Activated CD8-positive, alpha-beta memory T cell treated with anti-CD3 and anti-CD28 coated beads, Interleukin-2, amount 50 U/mL, for 24 hours (primary cell): ENCODE results near the gene THOC6.

Experiments
- DNase-seq: peaks from one replicate; pipeline ENCODE4 v3.0.0-alpha.2; 2020; ENCODE audit errors: extremely low read depth

THOC6 gene

DNA sequence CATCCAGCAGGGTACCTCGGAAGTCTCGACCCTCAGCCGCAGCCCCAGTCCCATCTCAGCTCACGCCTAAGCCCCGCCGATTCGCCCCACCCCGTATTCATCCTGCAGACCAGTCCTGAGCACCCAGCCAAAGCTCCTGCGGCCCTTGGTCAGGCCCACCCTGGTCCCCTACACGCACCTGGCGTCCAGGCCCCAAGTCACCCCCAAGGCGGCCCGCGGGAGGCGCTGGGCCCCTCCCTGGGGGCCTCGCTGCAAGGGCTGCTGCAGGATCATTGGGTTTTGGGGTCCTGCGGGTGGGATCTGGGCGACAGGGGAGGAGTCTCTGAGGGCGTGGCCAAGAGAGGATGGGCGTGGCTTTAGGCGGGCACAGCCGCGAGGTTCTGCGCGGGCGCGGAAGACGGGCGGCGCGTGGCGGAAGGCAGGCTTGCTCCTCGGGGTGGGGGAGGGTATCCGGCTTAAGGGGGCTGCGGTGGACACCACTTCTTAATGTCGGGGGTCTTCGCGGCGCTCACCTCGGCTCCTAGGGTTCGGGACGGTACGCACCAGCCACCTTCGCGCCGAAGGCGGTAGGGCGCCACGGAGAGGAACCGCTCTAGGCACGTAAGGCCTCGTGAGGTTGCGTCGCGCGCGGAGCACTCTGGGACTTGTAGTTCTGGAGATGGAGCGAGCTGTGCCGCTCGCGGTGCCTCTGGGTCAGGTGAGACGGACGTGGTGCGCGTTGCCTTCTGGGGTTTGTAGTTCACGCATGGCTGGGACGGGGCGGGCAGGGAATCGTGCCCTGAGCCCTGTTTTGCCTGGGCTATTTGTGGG, at the start of gene THOC6, which contains the start of gene HCFC1R1:
THOC6 (plus strand) TSS at position 367 of the 810 bp plus-strand sequence; CDS start at position 659, 292 bp downstream.
HCFC1R1 (minus strand) TSS at position 274 of the 810 bp plus-strand sequence; CDS start at position 273, 1 bp downstream.
- DNase-seq, result peak; percentile 90

GRCh38 chr16:2974319-2975056, 49.3 kb upstream of the THOC6 start:
- DNase-seq, result no peak

DNA sequence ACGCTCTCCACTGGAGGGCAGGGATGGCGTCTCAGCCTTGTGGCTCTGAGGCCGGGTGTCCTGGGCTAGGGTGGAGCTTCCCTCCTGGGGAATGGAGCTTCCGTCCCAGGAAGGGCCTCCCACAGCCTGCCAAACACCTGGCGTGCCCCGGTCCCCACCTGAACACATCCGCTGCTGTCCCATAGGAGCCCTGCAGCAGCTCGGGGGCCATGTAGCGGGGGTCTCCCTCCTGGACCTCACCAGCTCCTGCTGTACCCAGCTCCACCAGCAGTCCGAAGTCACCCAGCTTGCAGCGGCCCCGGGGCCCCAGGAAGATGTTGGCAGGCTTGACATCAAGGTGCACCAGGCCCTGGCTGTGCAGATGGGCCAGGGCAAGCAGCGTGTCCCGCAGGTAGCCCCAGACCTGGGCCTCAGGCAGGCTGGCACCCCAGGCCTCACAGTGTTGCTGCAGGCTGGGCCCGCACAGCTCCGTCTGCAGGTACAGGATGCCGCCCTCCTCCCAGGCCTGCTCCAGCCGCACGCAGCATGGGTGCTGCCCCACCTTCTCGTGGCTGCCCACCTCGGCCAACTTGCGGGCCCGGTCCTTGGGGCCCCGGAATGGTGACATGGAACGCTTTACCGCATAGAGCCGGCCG, 48.6 kb upstream of the THOC6 start:
- DNase-seq, result no peak

DNA sequence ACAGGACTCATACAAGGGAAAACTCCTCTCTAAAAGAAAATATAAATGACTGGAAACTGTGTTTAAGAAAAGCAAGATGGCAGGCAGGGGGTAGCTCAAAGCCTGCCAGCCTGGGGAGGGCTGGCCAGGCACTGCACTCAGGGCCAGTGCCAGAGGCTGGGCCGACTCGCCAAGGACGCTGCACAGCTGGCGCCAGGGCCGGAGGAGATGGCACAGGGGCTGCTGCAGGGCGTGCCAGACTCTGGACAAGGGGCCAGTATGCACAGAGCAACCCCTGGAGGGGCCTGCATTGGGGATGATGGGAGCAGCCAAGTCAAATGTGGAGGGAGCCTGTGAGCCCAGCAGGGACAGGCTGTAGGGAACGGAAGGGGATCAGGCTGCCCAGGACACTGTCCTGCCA, 47.6 kb upstream of the THOC6 start:
- no peak for DNase-seq

GRCh38 chr16:2976673-2977072, 47.2 kb upstream of the THOC6 start:
- DNase-seq, result no peak

DNA sequence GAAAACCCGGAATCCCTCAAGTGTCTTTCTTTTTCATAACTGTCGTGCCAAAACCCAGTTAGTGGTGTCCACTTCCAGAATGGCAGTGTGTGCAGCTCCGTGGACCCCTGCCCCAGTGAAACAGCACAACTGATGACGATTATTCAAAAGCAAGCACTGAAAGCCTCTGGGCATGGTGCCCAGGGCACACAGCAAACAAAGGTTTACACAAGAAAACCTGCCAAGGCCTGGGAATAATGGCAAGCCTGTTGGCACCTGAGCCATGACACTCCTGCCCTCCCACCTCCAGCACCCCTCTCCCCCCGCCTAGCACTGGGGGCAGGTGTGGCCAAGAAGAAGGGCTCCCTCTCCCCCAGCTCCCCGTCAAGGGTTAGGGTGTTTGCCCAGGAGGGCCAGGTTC, 46.4 kb upstream of the THOC6 start:
- DNase-seq, result no peak

- DNase-seq, result no peak
These were observed 44.1 kb upstream of the THOC6 start for GRCh38 chr16:2979669-2980226.

DNA sequence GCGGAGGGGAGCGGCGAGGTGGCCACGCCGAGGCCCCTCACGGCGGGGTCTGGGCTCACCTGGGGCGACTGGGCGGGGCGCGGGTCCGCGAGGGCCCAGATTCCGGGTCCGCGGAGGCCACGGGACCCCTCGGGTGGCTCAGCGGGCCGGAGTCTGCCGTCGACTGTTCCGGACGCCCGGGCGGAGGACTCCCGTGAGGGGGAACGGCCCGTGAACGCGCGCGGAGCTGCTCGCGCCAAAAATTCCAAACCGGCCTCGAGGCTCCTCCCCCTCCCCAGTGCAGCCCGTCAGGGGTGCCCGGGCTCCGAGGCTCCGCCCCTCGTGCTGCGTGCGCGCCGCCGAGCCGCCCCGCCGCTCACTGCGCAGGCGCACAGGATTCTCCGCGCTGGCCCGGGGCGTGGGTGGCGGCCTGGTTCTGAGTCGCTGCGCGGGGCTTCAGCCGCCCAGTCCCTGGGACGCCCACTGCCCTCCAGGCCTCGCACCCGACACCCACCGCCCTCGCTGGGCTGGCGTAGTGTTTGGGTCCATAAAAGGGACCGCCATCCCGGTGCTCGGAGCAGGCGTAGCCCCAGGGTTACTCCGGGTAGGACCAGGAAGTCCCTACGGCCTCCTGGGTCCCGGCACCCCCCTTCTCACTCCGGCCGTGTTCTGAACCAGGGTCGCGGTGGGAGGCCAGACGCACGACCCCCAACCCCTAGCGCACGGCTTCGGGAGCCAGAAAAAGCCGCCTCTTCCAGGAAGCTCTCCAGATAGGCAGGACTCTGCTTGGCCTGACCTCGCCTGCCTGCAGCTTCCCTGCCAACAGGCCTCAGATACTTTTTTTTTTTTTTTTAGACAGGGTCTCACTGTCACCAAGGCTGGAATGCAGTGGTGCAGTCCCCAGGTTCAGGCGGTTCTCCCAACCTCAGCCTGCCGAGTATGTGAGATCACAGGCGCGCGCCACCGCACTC, 43.3 kb upstream of the THOC6 start, which contains the start of gene PKMYT1:
PKMYT1 (minus strand) TSS at position 220 of the 950 bp plus-strand sequence. CDS start 789 bp downstream, outside the sequence.
- DNase-seq, result peak; percentile 75

DNA sequence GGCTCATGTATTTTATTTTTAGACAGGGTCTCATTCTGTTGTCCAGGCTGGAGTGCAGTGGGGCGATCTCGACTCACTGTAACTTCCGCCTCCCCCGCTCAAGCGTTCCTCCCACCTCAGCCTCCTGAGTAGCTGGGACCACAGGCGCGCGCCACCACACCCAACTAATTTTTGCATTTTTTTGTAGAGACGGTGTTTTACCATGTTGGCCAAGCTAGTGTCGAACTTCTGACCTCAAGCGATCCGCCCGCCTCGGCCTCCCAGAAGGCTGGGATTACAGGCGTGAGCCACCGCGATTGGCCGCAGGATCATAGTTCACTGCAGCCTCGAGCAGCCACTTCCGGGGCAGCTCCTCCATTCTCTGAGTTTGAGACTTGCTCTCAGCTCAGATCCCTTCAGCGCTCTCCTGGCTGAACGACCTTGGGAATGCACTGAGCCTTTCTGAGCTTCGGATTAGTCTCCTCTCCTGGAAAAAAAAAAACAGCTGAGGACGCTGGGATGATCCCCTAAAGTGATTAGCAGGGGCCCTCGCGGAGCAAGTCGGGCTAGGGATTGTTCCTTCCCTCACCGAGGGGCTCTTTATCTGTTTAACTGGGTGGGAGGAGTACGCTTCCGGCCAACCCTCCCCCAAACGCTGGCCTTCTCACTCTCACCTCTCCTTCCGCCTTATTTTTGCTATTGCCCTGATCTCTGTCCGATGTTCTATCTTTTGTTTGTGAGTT, 42.5 kb upstream of the THOC6 start:
- no peak for DNase-seq

GRCh38 chr16:2981899-2982250, 42.0 kb upstream of the THOC6 start:
- DNase-seq, result no peak

GRCh38 chr16:2982402-2982801, 41.4 kb upstream of the THOC6 start:
- no peak for DNase-seq

GRCh38 chr16:2983706-2984136, 40.1 kb upstream of the THOC6 start:
- no peak for DNase-seq

GRCh38 chr16:2985462-2985861, 38.4 kb upstream of the THOC6 start:
- DNase-seq, result no peak

GRCh38 chr16:2985893-2986355, 37.9 kb upstream of the THOC6 start:
- no peak for DNase-seq

- DNase-seq, result no peak
These were observed 37.1 kb upstream of the THOC6 start for GRCh38 chr16:2986623-2987188.

- DNase-seq, result no peak
These were observed 36.5 kb upstream of the THOC6 start for GRCh38 chr16:2987286-2987685.

GRCh38 chr16:2987833-2988232, 36.0 kb upstream of the THOC6 start:
- no peak for DNase-seq

DNA sequence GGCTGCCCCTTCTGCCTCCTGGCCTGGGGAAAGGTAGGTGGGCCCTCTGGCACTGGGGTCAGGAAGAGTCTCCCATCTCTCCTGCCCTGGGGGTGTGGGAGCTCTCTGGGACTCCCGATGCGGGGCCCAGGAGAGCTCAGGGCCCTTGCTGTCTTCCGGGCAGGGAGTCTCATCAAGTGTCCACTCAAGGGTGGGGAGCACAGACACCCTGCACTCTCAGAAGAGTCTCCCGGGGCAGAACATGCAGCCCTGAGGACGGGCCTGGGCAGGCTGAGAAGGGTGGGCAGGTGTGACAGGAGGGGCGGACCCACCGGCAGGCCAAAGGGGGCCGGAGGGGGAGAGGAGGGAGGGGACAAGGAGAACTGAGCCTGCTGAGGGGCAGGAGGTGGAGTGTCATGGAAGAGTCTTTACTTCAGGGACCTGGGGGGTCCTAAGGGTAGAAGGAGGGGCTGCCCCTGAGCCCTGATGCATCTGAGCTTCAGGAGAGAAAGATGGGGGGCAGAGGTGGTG, 35.2 kb upstream of the THOC6 start:
- DNase-seq, result no peak

DNA sequence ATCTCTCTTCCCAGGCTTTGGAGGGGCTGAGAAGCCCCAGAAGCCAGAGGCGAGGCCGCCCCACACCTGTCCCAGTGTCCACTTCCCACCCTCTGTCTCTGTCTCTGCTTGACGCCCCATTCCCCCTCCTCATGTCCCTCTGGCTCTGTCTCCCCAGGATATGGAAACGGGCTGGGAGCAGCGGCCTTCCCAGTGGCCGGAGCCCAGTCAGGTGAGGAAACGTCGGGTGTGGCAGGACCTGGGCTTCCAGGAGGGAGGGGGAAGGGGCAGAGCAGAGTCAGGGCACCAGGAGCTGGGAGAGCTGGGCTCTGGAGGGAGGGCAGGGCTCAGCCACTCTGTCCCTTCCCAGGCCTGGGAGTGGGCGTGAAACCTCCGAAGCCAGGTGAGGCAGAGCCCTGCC, 32.9 kb upstream of the THOC6 start:
- no peak for DNase-seq
